HG02610 (cell line): ENCODE data around the gene CSN2.

ENCODE experiments used
- ATAC-seq: cut with Tn5 transposase; IDR thresholded peaks from one replicate; pipeline ENCODE4 v1.9.1; 2021; ENCODE audit warnings: mild to moderate bottlenecking, moderate library complexity; ENCODE audit not compliant: unreplicated experiment

Gene CSN2

DNA sequence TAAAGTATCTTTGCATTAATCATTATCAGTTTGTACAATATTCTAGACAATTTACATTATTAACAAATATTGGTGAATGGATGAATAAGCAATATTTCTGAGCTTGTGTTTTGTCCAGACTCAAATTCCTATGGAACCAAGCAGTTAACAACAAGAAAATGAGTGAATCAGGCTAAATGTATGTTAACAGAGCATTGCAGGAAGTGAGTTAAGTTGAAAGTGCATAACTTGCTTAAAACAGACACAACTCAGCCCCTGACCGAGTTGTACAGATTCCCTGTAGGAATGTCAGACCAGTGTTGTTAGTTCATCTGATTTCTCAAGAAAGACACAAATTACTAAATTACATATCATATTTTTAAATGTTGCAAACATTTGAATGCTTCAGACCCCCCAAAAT lies 58.4 kb downstream of the CSN2 start:
- no peak for ATAC-seq
